ENCODE results near the gene BMPR1B. TPM values are rescaled to one million over a fixed set of nuclear protein-coding genes. Genes with fewer than 3 reads are reported as not detected.

Gene BMPR1B
- total RNA-seq, 1 experiment from 2014 or later: 0.35 TPM

DNA sequence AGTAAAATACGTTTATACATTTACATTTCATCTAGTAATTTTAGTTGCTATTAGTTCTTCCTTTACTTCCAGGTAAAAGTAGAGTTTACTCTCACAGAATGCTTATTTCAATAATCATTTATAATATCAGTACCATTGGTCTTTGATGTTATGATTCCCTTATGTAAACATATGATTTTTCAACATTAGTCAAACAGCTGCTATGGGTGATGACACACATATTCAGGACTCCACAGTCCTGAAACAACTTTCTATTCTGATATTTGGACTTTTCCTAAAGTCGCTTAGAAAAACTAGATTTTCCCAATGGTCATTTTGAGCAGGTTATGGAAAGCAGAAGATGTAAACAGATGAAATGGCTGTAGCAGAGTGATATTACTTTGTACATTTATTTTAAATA lies 421.2 kb downstream of the BMPR1B start:
- peaks cover 14 to 19% (median 16%) of the 10 kb centered on the region in 3 experiments for H3K36me3 Mint-ChIP-seq (ENCODE audit: insufficient read depth in 1 of 3, low read depth in 3 of 3)
- WGBS (ENCODE audit: extremely low coverage, insufficient read length, low lambda C conversion rate): no CpG with 5 or more reads among the region's 2 CpGs
- H2AK5ac ChIP-seq (ENCODE audit: insufficient read length, low read length): no peak overlapping the region

More for the DNA sequence above, 421.2 kb downstream of the BMPR1B start:
- H3K4me3 Mint-ChIP-seq: no peak overlapping the region
- Histone ChIP-seq H4K5ac (ENCODE audit: insufficient read length, low read depth, low read length) (no peak overlapping the region), H3K23ac (ENCODE audit: insufficient read length, low read depth, low read length) (no peak overlapping the region), H3K79me1 (ENCODE audit: insufficient read depth, low read depth, low read length, poor library complexity, severe bottlenecking) (no peaks in the 10 kb centered on the region), H2BK5ac (ENCODE audit: insufficient read length, low read length) (no peak overlapping the region), H3K4me2 (ENCODE audit: insufficient read depth, insufficient read length, low read length) (no peak overlapping the region), H4K91ac (ENCODE audit: insufficient read length, low read depth, low read length) (no peak overlapping the region), H2BK120ac (ENCODE audit: low read depth, low read length, poor library complexity, severe bottlenecking) (no peak overlapping the region), H3K4ac (ENCODE audit: low read depth, low read length) (no peak overlapping the region), H3K23me2 (ENCODE audit: insufficient read length, low read depth, low read length, poor library complexity, severe bottlenecking) (no peaks in the 10 kb centered on the region), H3K27me3 (ENCODE audit: insufficient read depth, low read length) (no peaks in the 10 kb centered on the region), H2BK12ac (ENCODE audit: insufficient read length, low read depth, low read length) (no peak overlapping the region), H3K14ac (ENCODE audit: insufficient read depth, low read length) (no peak overlapping the region), H4K20me1 (ENCODE audit: control insufficient read depth, insufficient read depth, insufficient read length) (no peaks in the 10 kb centered on the region), H3K27ac (ENCODE audit: insufficient read length, low read depth, low read length) (no peak overlapping the region), H3K9ac (ENCODE audit: extremely low read depth, insufficient read length, low read length) (no peak overlapping the region), H3K4me1 (ENCODE audit: insufficient read depth, low read length) (no peaks in the 10 kb centered on the region; the same call in 1 of the 2 replicates), H2AFZ (ENCODE audit: low read length) (no peak overlapping the region), H3K56ac (ENCODE audit: insufficient read length, low read depth, low read length) (no peak overlapping the region), H3T11ph (ENCODE audit: low read length) (no peak overlapping the region), H3K18ac (ENCODE audit: insufficient read length, low read depth, low read length) (no peak overlapping the region), H3K9me3 (ENCODE audit: control insufficient read depth, low read depth, low read length) (peaks cover 13% of the 10 kb centered on the region), H4K8ac (replicated peaks; ENCODE audit: insufficient read length, low read depth, low read length) (no peak overlapping the region), H3K79me2 (ENCODE audit: insufficient read depth, low read length) (no peaks in the 10 kb centered on the region), H2BK20ac (ENCODE audit: low read depth, low read length, poor library complexity, severe bottlenecking) (no peak overlapping the region), H2BK15ac (ENCODE audit: low read depth, low read length) (no peak overlapping the region)
- no peak overlapping the region for H3K27ac Mint-ChIP-seq
- H3K4me1 Mint-ChIP-seq: peaks cover 15 to 19% of the 10 kb centered on the region in 2 experiments
- no peak for DNase-seq
- TF ChIP-seq, protein P1, sequence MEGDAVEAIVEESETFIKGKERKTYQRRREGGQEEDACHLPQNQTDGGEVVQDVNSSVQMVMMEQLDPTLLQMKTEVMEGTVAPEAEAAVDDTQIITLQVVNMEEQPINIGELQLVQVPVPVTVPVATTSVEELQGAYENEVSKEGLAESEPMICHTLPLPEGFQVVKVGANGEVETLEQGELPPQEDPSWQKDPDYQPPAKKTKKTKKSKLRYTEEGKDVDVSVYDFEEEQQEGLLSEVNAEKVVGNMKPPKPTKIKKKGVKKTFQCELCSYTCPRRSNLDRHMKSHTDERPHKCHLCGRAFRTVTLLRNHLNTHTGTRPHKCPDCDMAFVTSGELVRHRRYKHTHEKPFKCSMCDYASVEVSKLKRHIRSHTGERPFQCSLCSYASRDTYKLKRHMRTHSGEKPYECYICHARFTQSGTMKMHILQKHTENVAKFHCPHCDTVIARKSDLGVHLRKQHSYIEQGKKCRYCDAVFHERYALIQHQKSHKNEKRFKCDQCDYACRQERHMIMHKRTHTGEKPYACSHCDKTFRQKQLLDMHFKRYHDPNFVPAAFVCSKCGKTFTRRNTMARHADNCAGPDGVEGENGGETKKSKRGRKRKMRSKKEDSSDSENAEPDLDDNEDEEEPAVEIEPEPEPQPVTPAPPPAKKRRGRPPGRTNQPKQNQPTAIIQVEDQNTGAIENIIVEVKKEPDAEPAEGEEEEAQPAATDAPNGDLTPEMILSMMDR (conservative IDR thresholded peaks at IDR 0.05): no peak
- H3K27me3 Mint-ChIP-seq (ENCODE audit: low read depth): peaks cover 8% of the 10 kb centered on the region
- peaks cover 18% of the 10 kb centered on the region in 2 experiments for H3K9me3 Mint-ChIP-seq

All from H9 (cell line).